CD4-positive, CD25-positive, alpha-beta regulatory T cell (primary cell): Measurements from ENCODE around the gene XRCC5. TPM values are rescaled to one million over a fixed set of nuclear protein-coding genes. Genes with fewer than 3 reads are reported as not detected.
A peak's percentile ranks its signal among the peaks of the same experiment; 100 is the strongest.

ENCODE experiments used
- ATAC-seq, 2 donors: fragments of 150-1000 bp; cut with Tn5 transposase; one replicate each; pipeline ENCODE4 v1.10.0; 2021; ENCODE audit warnings: low read depth in 2 of 2, moderate number of reproducible peaks in 2 of 2, moderate library complexity in 1 of 2
- DNase-seq, 3 donors: peaks; one replicate each; pipeline versions ENCODE4 v3.0.0 to v3.0.0-alpha.2; 2012 to 2022; ENCODE audit warnings: mixed read lengths in 1 of 3
- H3K27ac ChIP-seq: one replicate; pipeline ENCODE4 v1.7.0; 2013; ENCODE audit warnings: mild to moderate bottlenecking, low read length; ENCODE audit not compliant: insufficient read depth, poor library complexity, severe bottlenecking
- H3K27me3 ChIP-seq: one replicate; pipeline ENCODE4 v1.7.0; 2013; ENCODE audit warnings: low read length; ENCODE audit not compliant: control insufficient read depth, insufficient read depth
- H3K36me3 ChIP-seq: one replicate; pipeline ENCODE4 v1.7.0; 2013; ENCODE audit warnings: mild to moderate bottlenecking, low read length, moderate library complexity; ENCODE audit not compliant: control insufficient read depth, insufficient read depth
- H3K4me1 ChIP-seq: 2 replicates; pipeline ENCODE4 v1.7.0; 2013; ENCODE audit warnings: mild to moderate bottlenecking, low read length; ENCODE audit not compliant: insufficient read depth, control insufficient read depth, poor library complexity, severe bottlenecking
- H3K4me3 ChIP-seq: one replicate; pipeline ENCODE4 v1.7.0; 2013; ENCODE audit warnings: low read depth, mild to moderate bottlenecking, low read length, moderate library complexity
- H3K9me3 ChIP-seq, 2 experiments: 1 replicate in 1 of 2; 2 replicates in 1 of 2; pipeline ENCODE4 v1.7.0; 2013; ENCODE audit warnings: low read length in 2 of 2, mild to moderate bottlenecking in 1 of 2, moderate library complexity in 1 of 2; ENCODE audit not compliant: control insufficient read depth in 2 of 2
- H3K27ac Mint-ChIP-seq, 3 donors: one replicate each; pipeline ENCODE4 v1.8.0; 2020 to 2022; ENCODE audit warnings: mild to moderate bottlenecking in 3 of 3, mixed read lengths in 3 of 3, moderate library complexity in 2 of 3
- H3K27me3 Mint-ChIP-seq: one replicate; pipeline ENCODE4 v1.8.0; 2022; ENCODE audit warnings: mild to moderate bottlenecking, mixed read lengths
- H3K36me3 Mint-ChIP-seq: one replicate; pipeline ENCODE4 v1.8.0; 2020; ENCODE audit warnings: mixed read lengths
- H3K4me1 Mint-ChIP-seq, 4 donors: one replicate each; pipeline ENCODE4 v1.8.0; 2020 to 2022; ENCODE audit warnings: mixed read lengths in 4 of 4, mild to moderate bottlenecking in 1 of 4
- H3K4me3 Mint-ChIP-seq, 4 donors: one replicate each; pipeline ENCODE4 v1.8.0; 2020 to 2022; ENCODE audit warnings: mild to moderate bottlenecking in 4 of 4, mixed read lengths in 4 of 4, moderate library complexity in 3 of 4
- H3K9me3 Mint-ChIP-seq, 7 donors: one replicate each; pipeline ENCODE4 v1.8.0; 2020 to 2022; ENCODE audit warnings: mixed read lengths in 7 of 7, mild to moderate bottlenecking in 3 of 7, moderate library complexity in 2 of 7
- polyA plus RNA-seq, 4 donors: library from polyadenylated mRNA; unstranded; fragments of 300-500 nt; fragmentation: Illumina TruSeq; gene quantifications; one replicate each; pipeline ENCODE4 v1.2.3, GENCODE V29; 2021
- total RNA-seq: library from RNA; stranded (reverse); gene quantifications from one replicate; pipeline ENCODE4 v1.2.3, GENCODE V29; 2022

The XRCC5 gene
- total and polyA plus RNA-seq, 5 donors from 2014 or later: 178 to 336 (median 272) TPM

- Mint-ChIP-seq H3K36me3 (peaks cover 66% of the 10 kb centered on the region), H3K4me1 (peaks cover 21 to 35% (median 25%) of the 10 kb centered on the region in 4 donors), H3K27ac (peak overlapping the region in 1 of 3 donors; percentile 21), H3K9me3 (no peaks in the 10 kb centered on the region), H3K27me3 (no peaks in the 10 kb centered on the region), H3K4me3 (no peak overlapping the region)
- H3K9me3 ChIP-seq: no peaks in the 10 kb centered on the region
- no peak overlapping the region for H3K4me3 ChIP-seq
- H3K4me1 ChIP-seq: no peaks in the 10 kb centered on the region
- ATAC-seq: no peak
- no peak overlapping the region for H3K27ac ChIP-seq
- H3K36me3 ChIP-seq: peaks cover 83% of the 10 kb centered on the region
- no peak for DNase-seq
- H3K27me3 ChIP-seq: no peaks in the 10 kb centered on the region
Measured at GRCh38 chr2:216159646-216160045, 50.5 kb downstream of the XRCC5 start.

DNA sequence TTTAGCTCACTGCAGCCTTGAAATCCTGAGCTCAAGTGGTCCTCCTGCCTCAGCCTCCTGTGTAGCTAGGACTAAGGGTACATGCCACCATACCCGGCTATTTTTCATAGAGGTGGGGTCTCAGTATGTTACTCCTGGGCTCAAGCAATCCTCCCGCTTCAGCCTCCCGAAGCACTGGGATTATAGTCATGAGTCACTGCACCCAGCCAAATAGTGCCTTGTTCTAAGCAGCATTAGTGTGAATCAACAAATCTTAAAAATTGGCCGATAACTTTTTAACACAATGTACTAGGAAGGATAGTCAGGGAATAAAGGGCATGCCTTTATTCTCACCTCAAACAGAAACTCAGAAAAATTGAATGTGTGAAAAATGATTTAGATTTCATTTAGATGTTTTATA, 51.6 kb downstream of the XRCC5 start:
- no peaks in the 10 kb centered on the region for H3K9me3 Mint-ChIP-seq
- peaks cover 68% of the 10 kb centered on the region for H3K36me3 Mint-ChIP-seq
- H3K27ac ChIP-seq: no peak overlapping the region
- peaks cover 83% of the 10 kb centered on the region for H3K36me3 ChIP-seq
- H3K9me3 ChIP-seq: no peaks in the 10 kb centered on the region
- no peak overlapping the region for H3K4me3 Mint-ChIP-seq
- H3K4me1 ChIP-seq: no peaks in the 10 kb centered on the region
- H3K4me1 Mint-ChIP-seq: peaks cover 19 to 34% (median 32%) of the 10 kb centered on the region in 4 donors
- H3K27me3 ChIP-seq: no peaks in the 10 kb centered on the region
- no peak overlapping the region for H3K27ac Mint-ChIP-seq
- DNase-seq: no peak
- no peak for ATAC-seq
- no peak overlapping the region for H3K4me3 ChIP-seq
- no peaks in the 10 kb centered on the region for H3K27me3 Mint-ChIP-seq

GRCh38 chr2:216161967-216162366, 52.8 kb downstream of the XRCC5 start:
- Histone ChIP-seq H3K9me3 (no peaks in the 10 kb centered on the region), H3K4me1 (no peaks in the 10 kb centered on the region), H3K27me3 (no peaks in the 10 kb centered on the region), H3K4me3 (no peak overlapping the region), H3K27ac (no peak overlapping the region), H3K36me3 (peaks cover 83% of the 10 kb centered on the region)
- Mint-ChIP-seq H3K4me1 (peaks cover 19 to 41% (median 32%) of the 10 kb centered on the region in 4 donors), H3K27me3 (no peaks in the 10 kb centered on the region), H3K27ac (peak overlapping the region; percentile 6 to 43 (median 21)), H3K4me3 (no peak overlapping the region), H3K9me3 (no peaks in the 10 kb centered on the region), H3K36me3 (peaks cover 63% of the 10 kb centered on the region)
- ATAC-seq (no peak), DNase-seq (no peak)

- Histone ChIP-seq H3K4me3 (no peak overlapping the region), H3K9me3 (no peaks in the 10 kb centered on the region), H3K36me3 (peaks cover 82% of the 10 kb centered on the region), H3K27me3 (no peaks in the 10 kb centered on the region), H3K27ac (no peak overlapping the region), H3K4me1 (no peaks in the 10 kb centered on the region)
- Mint-ChIP-seq H3K4me3 (no peak overlapping the region), H3K27ac (peak overlapping the region in 2 of 3 donors; percentile 31 to 41), H3K9me3 (no peaks in the 10 kb centered on the region), H3K36me3 (peaks cover 62% of the 10 kb centered on the region), H3K27me3 (no peaks in the 10 kb centered on the region), H3K4me1 (peaks cover 16 to 34% (median 25%) of the 10 kb centered on the region in 4 donors)
- DNase-seq (no peak), ATAC-seq (no peak)
Measured at GRCh38 chr2:216163518-216163917, 54.4 kb downstream of the XRCC5 start.

GRCh38 chr2:216164087-216164486, 54.9 kb downstream of the XRCC5 start:
- Histone ChIP-seq H3K9me3 (no peaks in the 10 kb centered on the region), H3K36me3 (peaks cover 85% of the 10 kb centered on the region), H3K4me1 (no peaks in the 10 kb centered on the region), H3K27me3 (no peaks in the 10 kb centered on the region), H3K4me3 (no peak overlapping the region), H3K27ac (no peak overlapping the region)
- H3K27me3 Mint-ChIP-seq: no peaks in the 10 kb centered on the region
- H3K36me3 Mint-ChIP-seq: peaks cover 68% of the 10 kb centered on the region
- peak overlapping the region in 1 of 3 donors; percentile 83 for H3K27ac Mint-ChIP-seq
- no peak overlapping the region for H3K4me3 Mint-ChIP-seq
- ATAC-seq (no peak), DNase-seq (no peak)
- H3K4me1 Mint-ChIP-seq: peaks cover 21 to 37% (median 27%) of the 10 kb centered on the region in 4 donors
- H3K9me3 Mint-ChIP-seq: no peaks in the 10 kb centered on the region

GRCh38 chr2:216164576-216164975, 55.4 kb downstream of the XRCC5 start:
- Histone ChIP-seq H3K27ac (no peak overlapping the region), H3K4me1 (no peaks in the 10 kb centered on the region), H3K27me3 (no peaks in the 10 kb centered on the region), H3K9me3 (no peaks in the 10 kb centered on the region), H3K4me3 (no peak overlapping the region), H3K36me3 (peaks cover 85% of the 10 kb centered on the region)
- Mint-ChIP-seq H3K9me3 (no peaks in the 10 kb centered on the region), H3K36me3 (peaks cover 69% of the 10 kb centered on the region), H3K27me3 (no peaks in the 10 kb centered on the region), H3K4me3 (no peak overlapping the region), H3K27ac (peak overlapping the region in 1 of 3 donors; percentile 83), H3K4me1 (peaks cover 16 to 36% (median 26%) of the 10 kb centered on the region in 4 donors)
- DNase-seq: no peak
- ATAC-seq: no peak

DNA sequence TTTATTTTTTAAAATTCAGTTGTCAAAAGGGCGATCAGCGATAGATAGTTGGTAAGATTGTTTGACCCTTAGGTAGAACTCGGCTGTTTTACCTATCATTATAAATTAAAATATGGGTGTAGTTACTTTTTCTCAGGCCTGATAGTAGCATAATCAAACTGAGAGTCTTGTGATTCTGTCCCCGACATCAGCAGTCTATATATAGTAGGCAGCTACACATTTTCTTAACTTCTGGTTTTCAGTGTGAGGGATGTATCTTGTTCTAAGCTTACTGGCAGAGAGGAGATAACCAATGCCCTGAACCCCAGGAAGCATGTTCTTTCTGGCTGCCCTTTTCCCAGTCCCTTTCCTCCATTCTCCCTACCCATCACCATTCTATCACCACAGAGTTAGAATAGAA, 56.6 kb downstream of the XRCC5 start:
- H3K27ac Mint-ChIP-seq: peak overlapping the region in 1 of 3 donors; percentile 83
- Histone ChIP-seq H3K4me3 (no peak overlapping the region), H3K27me3 (no peaks in the 10 kb centered on the region), H3K27ac (no peak overlapping the region), H3K4me1 (no peaks in the 10 kb centered on the region), H3K9me3 (no peaks in the 10 kb centered on the region), H3K36me3 (peaks cover 83% of the 10 kb centered on the region)
- DNase-seq (no peak), ATAC-seq (no peak)
- H3K36me3 Mint-ChIP-seq: peaks cover 66% of the 10 kb centered on the region
- H3K27me3 Mint-ChIP-seq: no peaks in the 10 kb centered on the region
- peaks cover 11 to 38% (median 26%) of the 10 kb centered on the region in 4 donors for H3K4me1 Mint-ChIP-seq
- no peaks in the 10 kb centered on the region for H3K9me3 Mint-ChIP-seq
- no peak overlapping the region for H3K4me3 Mint-ChIP-seq

- Mint-ChIP-seq H3K9me3 (no peaks in the 10 kb centered on the region), H3K36me3 (peaks cover 51% of the 10 kb centered on the region), H3K27me3 (no peaks in the 10 kb centered on the region), H3K4me3 (no peak overlapping the region), H3K4me1 (peaks cover 20 to 58% (median 46%) of the 10 kb centered on the region in 4 donors), H3K27ac (peak overlapping the region in 1 of 3 donors; percentile 79)
- H3K4me3 ChIP-seq: no peak overlapping the region
- DNase-seq (no peak), ATAC-seq (no peak)
- H3K9me3 ChIP-seq: no peaks in the 10 kb centered on the region
- H3K27ac ChIP-seq: no peak overlapping the region
- H3K27me3 ChIP-seq: no peaks in the 10 kb centered on the region
- H3K36me3 ChIP-seq: peaks cover 69% of the 10 kb centered on the region
- no peaks in the 10 kb centered on the region for H3K4me1 ChIP-seq
Measured at GRCh38 chr2:216169087-216169486, 59.9 kb downstream of the XRCC5 start.
